HepG2 (cell line): ENCODE measurements around the gene TSPYL1. TPM values are rescaled to one million over a fixed set of nuclear protein-coding genes. Genes with fewer than 3 reads are reported as not detected.

Source experiments
- ATAC-seq: fragments of 200-7000 bp; cut with Tn5 transposase; 3 replicates; pipeline ENCODE4 v1.9.1; 2020; ENCODE audit warnings: mild to moderate bottlenecking, moderate library complexity
- BruUV-seq: library from RNA; stranded (reverse); fragments of 400-500 nt; replicated peaks from 2 replicates; lab custom pipeline; 2021; lab: Mats Ljungman, UMichigan
- CTCF ChIA-PET: fragments of 300-600 bp; formaldehyde crosslinking; extraction: SDS; loops from one replicate; lab custom pipeline; 2021; ENCODE audit warnings: low total read pairs, inconsistent platforms, low intra/inter-chr PET ratio; lab: Yijun Ruan, JAX
- POLR2A ChIA-PET: fragments of 350-600 bp; sonication (Branson Sonifier 250); formaldehyde crosslinking; loops from one replicate; lab custom pipeline; 2020; ENCODE audit warnings: antibody characterized with exemption, inconsistent platforms; lab: Yijun Ruan, JAX
- DNase-seq: peaks from one replicate; pipeline ENCODE4 v3.0.0-alpha.2; 2015; ENCODE audit warnings: low spot score
- FAIRE-seq: peaks from 3 replicates; lab custom pipeline; 2011; peaks lifted over from hg19 to GRCh38; lab: Jason Lieb, UNC
- H2AFZ ChIP-seq: one replicate; pipeline ENCODE4 v1.6.1; 2011; ENCODE audit warnings: low read length, inconsistent platforms
- H3K27ac ChIP-seq: fragments of 300-600 bp; 3 replicates; pipeline ENCODE4 v1.8.0; 2011; ENCODE audit warnings: mixed run types, mild to moderate bottlenecking, mixed read lengths, low read length, inconsistent platforms; ENCODE audit not compliant: insufficient read depth; ENCODE audit errors: extremely low read length
- H3K27me3 ChIP-seq, 2 experiments: fragments of 200-600 bp in 1 of 2; 2 replicates in 1 of 2; 3 replicates in 1 of 2; pipeline versions ENCODE4 v1.6.0 to v1.8.0; 2011; ENCODE audit warnings: low read length in 2 of 2, mild to moderate bottlenecking in 2 of 2, moderate library complexity in 2 of 2, inconsistent platforms in 1 of 2; ENCODE audit not compliant: insufficient read depth in 2 of 2, control insufficient read depth in 1 of 2
- H3K36me3 ChIP-seq, 2 experiments: fragments of 200-600 bp in 1 of 2; replicated peaks in 1 of 2; 2 replicates in 1 of 2; 3 replicates in 1 of 2; pipeline versions ENCODE4 v1.5.1 to v1.8.0; 2011; ENCODE audit warnings: low read length in 2 of 2, inconsistent platforms in 1 of 2; ENCODE audit not compliant: insufficient read depth in 2 of 2, control insufficient read depth in 1 of 2
- H3K4me1 ChIP-seq: 2 replicates; pipeline ENCODE4 v1.5.1; 2012; ENCODE audit warnings: low read length, inconsistent platforms; ENCODE audit not compliant: insufficient read depth
- H3K4me2 ChIP-seq: 2 replicates; pipeline ENCODE4 v1.6.0; 2011; ENCODE audit warnings: low read depth, low read length, inconsistent platforms
- H3K4me3 ChIP-seq, 3 experiments: fragments of 200-600 bp in 1 of 3; sonication (generic), shearing (Covaris generic) in 1 of 3; replicated peaks in 1 of 3; 2 replicates each; pipeline ENCODE4 v1.5.1; 2011 to 2016; ENCODE audit warnings: low read length in 3 of 3, inconsistent platforms in 2 of 3, low read depth in 2 of 3, mild to moderate bottlenecking in 2 of 3, control low read depth in 1 of 3, mixed read lengths in 1 of 3; ENCODE audit not compliant: insufficient read depth in 1 of 3
- H3K79me2 ChIP-seq: one replicate; pipeline ENCODE4 v1.6.1; 2011; ENCODE audit warnings: low read length, inconsistent platforms; ENCODE audit not compliant: insufficient read depth
- H3K9ac ChIP-seq: 2 replicates; pipeline ENCODE4 v1.6.0; 2011; ENCODE audit warnings: mild to moderate bottlenecking, low read depth, low read length, inconsistent platforms; ENCODE audit not compliant: insufficient read depth
- H3K9me3 ChIP-seq: 2 replicates; pipeline ENCODE4 v1.5.1; 2012; ENCODE audit warnings: mild to moderate bottlenecking, low read length
- H4K20me1 ChIP-seq: 2 replicates; pipeline ENCODE4 v1.6.0; 2011; ENCODE audit warnings: inconsistent platforms, mild to moderate bottlenecking, low read length, moderate library complexity; ENCODE audit not compliant: insufficient read depth
- AGO1 ChIP-seq: fragments of 200-400 bp; formaldehyde crosslinking; IDR thresholded peaks from 2 replicates; pipeline ENCODE4 v1.6.1; 2017; ENCODE audit warnings: mild to moderate bottlenecking, low read depth, low read length, moderate library complexity; ENCODE audit not compliant: poor library complexity, severe bottlenecking
- EZH2 ChIP-seq: conservative IDR thresholded peaks from 2 replicates; pipeline ENCODE4 v1.6.1; 2012; ENCODE audit warnings: mild to moderate bottlenecking, low read depth, low read length, moderate library complexity
- FOXM1 ChIP-seq: sonication (generic); formaldehyde crosslinking; IDR thresholded peaks from 2 replicates; pipeline ENCODE4 v1.5.0; 2020; ENCODE audit warnings: missing genetic modification reagents
- HNRNPK ChIP-seq: fragments of 200-400 bp; formaldehyde crosslinking; IDR thresholded peaks from 2 replicates; pipeline ENCODE4 v1.6.1; 2018; ENCODE audit warnings: low read length, low read depth, moderate library complexity, mild to moderate bottlenecking; ENCODE audit not compliant: poor library complexity, severe bottlenecking
- IKZF1 ChIP-seq: fragments of 450-650 bp; IDR thresholded peaks from 2 replicates; pipeline ENCODE4 v1.7.1; 2016
- TEAD3 ChIP-seq: optimal IDR thresholded peaks from 2 replicates; pipeline ENCODE3; 2016; ENCODE audit warnings: borderline replicate concordance
- TOPORS ChIP-seq: sonication (generic); formaldehyde crosslinking; IDR thresholded peaks from 2 replicates; pipeline ENCODE4 v1.8.0; 2023; ENCODE audit warnings: mild to moderate bottlenecking, missing genetic modification reagents
- ZNF354B ChIP-seq: sonication (generic); formaldehyde crosslinking; IDR thresholded peaks from 2 replicates; pipeline ENCODE4 v1.8.0; 2022; ENCODE audit warnings: mild to moderate bottlenecking, missing genetic modification reagents
- ZNF564 ChIP-seq: sonication (generic); formaldehyde crosslinking; IDR thresholded peaks from 2 replicates; pipeline ENCODE4 v1.8.1; 2023; ENCODE audit warnings: mild to moderate bottlenecking, missing genetic modification reagents
- ZNF766 ChIP-seq: sonication (generic); formaldehyde crosslinking; IDR thresholded peaks from 2 replicates; pipeline ENCODE4 v1.5.0; 2020; ENCODE audit warnings: missing genetic modification reagents, borderline replicate concordance
- WGBS: methylation state at CpG from one replicate; pipeline ENCODE4 v1.1.6; 2017; ENCODE audit warnings: low lambda C conversion rate; 5-methylcytosine and 5-hydroxymethylcytosine counted together
- in situ Hi-C: cut with HindIII; loops from 2 replicates; pipeline ENCODE4 v1.10.0; 2017; ENCODE audit warnings: low pct_unique_long_range_greater_than_20kb; ENCODE audit not compliant: extremely low pct_ligation_motif_present
- intact Hi-C: fragments of 100-400 bp; cut with micrococcal nuclease; formaldehyde crosslinking; loops from one replicate; pipeline ENCODE4 v1.10.0; 2022; ENCODE audit not compliant: unreplicated experiment
- polyA plus RNA-seq, 8 experiments: library from polyadenylated mRNA; depleted of rRNA in 3 of 8; stranded (reverse) in 7 of 8; unstranded in 1 of 8; fragments of >200 nt; fragmentation: Illumina TruSeq in 4 of 8; extraction: Trizol in 4 of 8; gene quantifications; 2 replicates each; pipeline versions ENCODE4 v1.2.1 to v1.2.3, GENCODE V29; 2011 to 2016; ENCODE audit warnings: low read depth in 4 of 8, missing spikeins in 1 of 8, mixed read lengths in 1 of 8; ENCODE audit not compliant: insufficient read depth in 1 of 8
- total RNA-seq, 5 experiments: library from RNA; depleted of rRNA; stranded (reverse); fragments of >200 nt; fragmentation: Illumina TruSeq; extraction: Trizol; gene quantifications; 2 replicates each; pipeline ENCODE4 v1.2.3, GENCODE V29; 2016; ENCODE audit warnings: low read depth in 1 of 5
- TF ChIP-seq, protein P1 (sequence below): sonication (generic); formaldehyde crosslinking; IDR thresholded peaks from 2 replicates; pipeline ENCODE4 v1.5.0; 2020; ENCODE audit warnings: missing genetic modification reagents
- TF ChIP-seq, protein P2 (sequence below): sonication (generic); formaldehyde crosslinking; conservative IDR thresholded peaks from 2 replicates; pipeline ENCODE4 v1.4.0; 2020; ENCODE audit warnings: missing genetic modification reagents
- TF ChIP-seq, protein P3 (sequence below): sonication (generic); formaldehyde crosslinking; IDR thresholded peaks from 2 replicates; pipeline ENCODE4 v1.4.0; 2020; ENCODE audit warnings: missing genetic modification reagents
- TF ChIP-seq, protein P4 (sequence below): sonication (generic); formaldehyde crosslinking; conservative IDR thresholded peaks from 2 replicates; pipeline ENCODE4 v1.4.0; 2020; ENCODE audit warnings: missing genetic modification reagents
- TF ChIP-seq, protein P5 (sequence below): sonication (generic); formaldehyde crosslinking; IDR thresholded peaks from 2 replicates; pipeline ENCODE4 v1.5.0; 2020; ENCODE audit warnings: missing genetic modification reagents
- TF ChIP-seq, protein P6 (sequence below): IDR thresholded peaks from 2 replicates; pipeline ENCODE4 v1.6.1; 2016; ENCODE audit warnings: low read depth

The TSPYL1 gene
- total and polyA plus RNA-seq, 2 of the 13 experiments (the other 11 are each of a cell fraction or from before 2014, with no cell fraction given) = 28.3 to 93.0 TPM

DNA sequence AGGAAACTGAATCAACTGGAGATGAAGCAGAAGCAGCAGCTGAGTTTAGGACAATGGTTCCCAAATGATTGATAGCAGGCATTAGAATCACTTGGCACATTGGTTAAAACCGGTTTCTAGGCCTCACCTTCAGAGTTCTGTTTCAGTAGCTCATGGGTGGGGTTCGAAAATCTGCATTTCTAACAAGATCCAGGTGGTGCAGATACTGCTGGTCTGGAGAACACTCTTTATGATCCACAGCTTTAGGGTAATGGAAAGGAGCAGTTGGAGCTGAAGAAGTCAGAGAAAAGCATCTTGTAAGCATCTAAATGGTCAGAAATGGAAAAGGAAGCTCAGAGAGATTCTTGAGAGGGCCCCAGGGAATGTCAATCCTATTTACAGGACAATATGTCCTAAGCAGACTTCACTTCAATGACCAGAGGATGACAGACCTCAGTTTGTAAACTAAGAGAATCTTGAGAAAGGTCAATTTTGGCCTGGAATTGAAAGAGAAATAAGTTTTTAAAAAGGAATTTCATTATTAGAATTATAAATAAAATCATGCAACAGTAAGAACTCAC, 8.5 kb downstream of the TSPYL1 start:
- ATAC-seq (no peak), DNase-seq (no peak), FAIRE-seq (no peak)
- intact Hi-C loops = loop anchor here (10.0 kb wide), 1 partner anchor 166 kb away; the partner anchor contains the start of gene NT5DC1
- Histone ChIP-seq H2AFZ (no peak overlapping the region), H3K4me3 (no peak overlapping the region), H3K27me3 (no peaks in the 10 kb centered on the region), H3K9ac (no peak overlapping the region), H3K9me3 (no peaks in the 10 kb centered on the region), H3K4me1 (peaks cover 18% of the 10 kb centered on the region), H3K36me3 (peaks cover 0 to 3% of the 10 kb centered on the region in 2 experiments; a peak in 1 of 5 replicates), H3K79me2 (peaks cover 10% of the 10 kb centered on the region), H3K4me2 (no peak overlapping the region), H4K20me1 (peaks cover 9% of the 10 kb centered on the region; the same call in 1 of the 2 replicates), H3K27ac (no peak overlapping the region)
- in situ Hi-C loops = loop anchor here (10.0 kb wide), 1 partner anchor 294 kb away; no protein-coding TSS in a partner anchor
- CTCF ChIA-PET = interaction anchor here (4.6 kb wide), 1 partner anchor 53 kb away, joined by 29 read pairs; no protein-coding TSS in a partner anchor
- no TSS peak for BruUV-seq
- POLR2A ChIA-PET = interaction anchor here (0.9 to 2.2 kb wide), 2 partner anchors 8 to 17 kb away, joined by 7 to 8 read pairs; partner anchors contain the start of genes TSPYL1 and TSPYL4
- 85% methylated on average over 2 of the region's 2 CpGs for WGBS
- TF ChIP-seq, protein P1, sequence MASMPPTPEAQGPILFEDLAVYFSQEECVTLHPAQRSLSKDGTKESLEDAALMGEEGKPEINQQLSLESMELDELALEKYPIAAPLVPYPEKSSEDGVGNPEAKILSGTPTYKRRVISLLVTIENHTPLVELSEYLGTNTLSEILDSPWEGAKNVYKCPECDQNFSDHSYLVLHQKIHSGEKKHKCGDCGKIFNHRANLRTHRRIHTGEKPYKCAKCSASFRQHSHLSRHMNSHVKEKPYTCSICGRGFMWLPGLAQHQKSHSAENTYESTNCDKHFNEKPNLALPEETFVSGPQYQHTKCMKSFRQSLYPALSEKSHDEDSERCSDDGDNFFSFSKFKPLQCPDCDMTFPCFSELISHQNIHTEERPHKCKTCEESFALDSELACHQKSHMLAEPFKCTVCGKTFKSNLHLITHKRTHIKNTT (CRISPR knock-in tag) = no peak
- TF ChIP-seq ZNF354B (CRISPR knock-in tag) = no peak
- no peak for TF ChIP-seq TEAD3 (CRISPR knock-in tag)
- no peak for TF ChIP-seq IKZF1
- no peak for TF ChIP-seq AGO1
- no peak for TF ChIP-seq TOPORS (CRISPR knock-in tag)
- TF ChIP-seq, protein P2, sequence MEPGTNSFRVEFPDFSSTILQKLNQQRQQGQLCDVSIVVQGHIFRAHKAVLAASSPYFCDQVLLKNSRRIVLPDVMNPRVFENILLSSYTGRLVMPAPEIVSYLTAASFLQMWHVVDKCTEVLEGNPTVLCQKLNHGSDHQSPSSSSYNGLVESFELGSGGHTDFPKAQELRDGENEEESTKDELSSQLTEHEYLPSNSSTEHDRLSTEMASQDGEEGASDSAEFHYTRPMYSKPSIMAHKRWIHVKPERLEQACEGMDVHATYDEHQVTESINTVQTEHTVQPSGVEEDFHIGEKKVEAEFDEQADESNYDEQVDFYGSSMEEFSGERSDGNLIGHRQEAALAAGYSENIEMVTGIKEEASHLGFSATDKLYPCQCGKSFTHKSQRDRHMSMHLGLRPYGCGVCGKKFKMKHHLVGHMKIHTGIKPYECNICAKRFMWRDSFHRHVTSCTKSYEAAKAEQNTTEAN = no peak
- no peak for TF ChIP-seq EZH2
- TF ChIP-seq, protein P3, sequence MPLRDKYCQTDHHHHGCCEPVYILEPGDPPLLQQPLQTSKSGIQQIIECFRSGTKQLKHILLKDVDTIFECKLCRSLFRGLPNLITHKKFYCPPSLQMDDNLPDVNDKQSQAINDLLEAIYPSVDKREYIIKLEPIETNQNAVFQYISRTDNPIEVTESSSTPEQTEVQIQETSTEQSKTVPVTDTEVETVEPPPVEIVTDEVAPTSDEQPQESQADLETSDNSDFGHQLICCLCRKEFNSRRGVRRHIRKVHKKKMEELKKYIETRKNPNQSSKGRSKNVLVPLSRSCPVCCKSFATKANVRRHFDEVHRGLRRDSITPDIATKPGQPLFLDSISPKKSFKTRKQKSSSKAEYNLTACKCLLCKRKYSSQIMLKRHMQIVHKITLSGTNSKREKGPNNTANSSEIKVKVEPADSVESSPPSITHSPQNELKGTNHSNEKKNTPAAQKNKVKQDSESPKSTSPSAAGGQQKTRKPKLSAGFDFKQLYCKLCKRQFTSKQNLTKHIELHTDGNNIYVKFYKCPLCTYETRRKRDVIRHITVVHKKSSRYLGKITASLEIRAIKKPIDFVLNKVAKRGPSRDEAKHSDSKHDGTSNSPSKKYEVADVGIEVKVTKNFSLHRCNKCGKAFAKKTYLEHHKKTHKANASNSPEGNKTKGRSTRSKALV = no peak
- TF ChIP-seq, protein P4, sequence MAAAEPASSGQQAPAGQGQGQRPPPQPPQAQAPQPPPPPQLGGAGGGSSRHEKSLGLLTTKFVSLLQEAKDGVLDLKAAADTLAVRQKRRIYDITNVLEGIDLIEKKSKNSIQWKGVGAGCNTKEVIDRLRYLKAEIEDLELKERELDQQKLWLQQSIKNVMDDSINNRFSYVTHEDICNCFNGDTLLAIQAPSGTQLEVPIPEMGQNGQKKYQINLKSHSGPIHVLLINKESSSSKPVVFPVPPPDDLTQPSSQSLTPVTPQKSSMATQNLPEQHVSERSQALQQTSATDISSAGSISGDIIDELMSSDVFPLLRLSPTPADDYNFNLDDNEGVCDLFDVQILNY (CRISPR knock-in tag) = no peak
- TF ChIP-seq ZNF564 (CRISPR knock-in tag) = no peak
- no peak for TF ChIP-seq FOXM1 (CRISPR knock-in tag)
- TF ChIP-seq ZNF766 (CRISPR knock-in tag) = no peak
- TF ChIP-seq, protein P5, sequence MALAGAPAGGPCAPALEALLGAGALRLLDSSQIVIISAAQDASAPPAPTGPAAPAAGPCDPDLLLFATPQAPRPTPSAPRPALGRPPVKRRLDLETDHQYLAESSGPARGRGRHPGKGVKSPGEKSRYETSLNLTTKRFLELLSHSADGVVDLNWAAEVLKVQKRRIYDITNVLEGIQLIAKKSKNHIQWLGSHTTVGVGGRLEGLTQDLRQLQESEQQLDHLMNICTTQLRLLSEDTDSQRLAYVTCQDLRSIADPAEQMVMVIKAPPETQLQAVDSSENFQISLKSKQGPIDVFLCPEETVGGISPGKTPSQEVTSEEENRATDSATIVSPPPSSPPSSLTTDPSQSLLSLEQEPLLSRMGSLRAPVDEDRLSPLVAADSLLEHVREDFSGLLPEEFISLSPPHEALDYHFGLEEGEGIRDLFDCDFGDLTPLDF = no peak
- TF ChIP-seq, protein P6, sequence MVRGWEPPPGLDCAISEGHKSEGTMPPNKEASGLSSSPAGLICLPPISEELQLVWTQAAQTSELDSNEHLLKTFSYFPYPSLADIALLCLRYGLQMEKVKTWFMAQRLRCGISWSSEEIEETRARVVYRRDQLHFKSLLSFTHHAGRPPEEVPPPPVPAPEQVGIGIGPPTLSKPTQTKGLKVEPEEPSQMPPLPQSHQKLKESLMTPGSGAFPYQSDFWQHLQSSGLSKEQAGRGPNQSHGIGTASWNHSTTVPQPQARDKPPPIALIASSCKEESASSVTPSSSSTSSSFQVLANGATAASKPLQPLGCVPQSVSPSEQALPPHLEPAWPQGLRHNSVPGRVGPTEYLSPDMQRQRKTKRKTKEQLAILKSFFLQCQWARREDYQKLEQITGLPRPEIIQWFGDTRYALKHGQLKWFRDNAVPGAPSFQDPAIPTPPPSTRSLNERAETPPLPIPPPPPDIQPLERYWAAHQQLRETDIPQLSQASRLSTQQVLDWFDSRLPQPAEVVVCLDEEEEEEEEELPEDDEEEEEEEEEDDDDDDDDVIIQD (CRISPR knock-in tag) = no peak
- TF ChIP-seq HNRNPK = no peak
